GM23338 (cell line): ENCODE data around the gene FMO2. TPM values are rescaled to one million over a fixed set of nuclear protein-coding genes. Genes with fewer than 3 reads are reported as not detected.

ENCODE experiments used
- ATAC-seq: fragments of 200-7000 bp; cut with Tn5 transposase; 3 replicates; pipeline ENCODE4 v1.9.1; 2020
- DNase-seq: peaks from one replicate; pipeline ENCODE4 v3.0.0-alpha.2; 2015; ENCODE audit warnings: low spot score
- H2AFZ ChIP-seq: fragments of 200-600 bp; sonication (generic); 2 replicates; pipeline ENCODE4 v1.8.0; 2016; ENCODE audit warnings: antibody characterized with exemption, mild to moderate bottlenecking, moderate library complexity
- H3F3A ChIP-seq: fragments of 200-600 bp; sonication (generic); replicated peaks from 2 replicates; pipeline ENCODE4 v1.8.0; 2017; ENCODE audit warnings: antibody characterized with exemption, mixed run types, low read depth
- H3K27ac ChIP-seq: fragments of 200-600 bp; sonication (generic); 2 replicates; pipeline ENCODE4 v1.6.1; 2016; ENCODE audit warnings: low read depth
- H3K27me3 ChIP-seq: fragments of 200-600 bp; sonication (generic); 2 replicates; pipeline ENCODE4 v1.8.0; 2016; ENCODE audit warnings: mild to moderate bottlenecking, mixed run types, moderate library complexity; ENCODE audit not compliant: insufficient read depth
- H3K36me3 ChIP-seq: fragments of 200-600 bp; sonication (generic); 2 replicates; pipeline ENCODE4 v1.8.0; 2016; ENCODE audit warnings: mild to moderate bottlenecking; ENCODE audit not compliant: insufficient read depth
- H3K4me1 ChIP-seq: fragments of 200-600 bp; sonication (generic); 2 replicates; pipeline ENCODE4 v1.8.0; 2016; ENCODE audit warnings: mild to moderate bottlenecking, moderate library complexity; ENCODE audit not compliant: insufficient read depth
- H3K4me2 ChIP-seq: fragments of 200-600 bp; sonication (generic); 2 replicates; pipeline ENCODE4 v1.7.1; 2017; ENCODE audit warnings: mixed run types
- H3K4me3 ChIP-seq: fragments of 200-600 bp; sonication (generic); 2 replicates; pipeline ENCODE4 v1.6.1; 2016; ENCODE audit warnings: mixed run types
- H3K79me2 ChIP-seq: fragments of 200-600 bp; sonication (generic); replicated peaks from 2 replicates; pipeline ENCODE4 v1.8.0; 2017; ENCODE audit warnings: mild to moderate bottlenecking; ENCODE audit not compliant: insufficient read depth
- H3K9me2 ChIP-seq: fragments of 200-600 bp; sonication (generic); 2 replicates; pipeline ENCODE4 v1.8.0; 2017; ENCODE audit not compliant: insufficient read depth
- H4K20me1 ChIP-seq: fragments of 200-600 bp; sonication (generic); replicated peaks from 2 replicates; pipeline ENCODE4 v1.8.0; 2017; ENCODE audit warnings: mild to moderate bottlenecking; ENCODE audit not compliant: insufficient read depth
- H3K27ac Mint-ChIP-seq: 2 replicates; pipeline ENCODE4 v1.8.0; 2020; ENCODE audit warnings: inconsistent platforms, mild to moderate bottlenecking, moderate library complexity, mixed read lengths
- H3K27me3 Mint-ChIP-seq: 3 replicates; pipeline ENCODE4 v1.8.0; 2022; ENCODE audit warnings: low read depth, mild to moderate bottlenecking, moderate library complexity, mixed read lengths, inconsistent platforms; ENCODE audit not compliant: insufficient read depth, poor library complexity
- H3K36me3 Mint-ChIP-seq: 3 replicates; pipeline ENCODE4 v1.8.0; 2021; ENCODE audit warnings: low read depth, mild to moderate bottlenecking, inconsistent platforms, moderate library complexity, mixed read lengths
- H3K4me1 Mint-ChIP-seq: 3 replicates; pipeline ENCODE4 v1.8.0; 2020; ENCODE audit warnings: mild to moderate bottlenecking, inconsistent platforms, mixed read lengths
- H3K4me3 Mint-ChIP-seq: 3 replicates; pipeline ENCODE4 v1.8.0; 2021; ENCODE audit warnings: moderate library complexity, mild to moderate bottlenecking, inconsistent platforms, mixed read lengths
- H3K9me3 Mint-ChIP-seq: 3 replicates; pipeline ENCODE4 v1.8.0; 2020; ENCODE audit warnings: moderate library complexity, mild to moderate bottlenecking, inconsistent platforms, mixed read lengths
- EZH2 ChIP-seq: fragments of 200-600 bp; sonication (generic); IDR thresholded peaks from one replicate; pipeline ENCODE4 v1.8.0; 2017; ENCODE audit warnings: antibody characterized with exemption, mild to moderate bottlenecking, low read depth; ENCODE audit not compliant: unreplicated experiment
- NANOG ChIP-seq: IDR thresholded peaks from 2 replicates; pipeline ENCODE4 v1.6.1; 2016; ENCODE audit warnings: antibody characterized with exemption, borderline replicate concordance
- POLR2AphosphoS5 ChIP-seq: IDR thresholded peaks from 2 replicates; pipeline ENCODE4 v1.6.1; 2016; ENCODE audit warnings: antibody characterized with exemption, low read depth
- STAT1 ChIP-seq: IDR thresholded peaks from one replicate; pipeline ENCODE4 v1.6.1; 2016; ENCODE audit warnings: antibody characterized with exemption; ENCODE audit not compliant: unreplicated experiment
- ZNF114 ChIP-seq: fragments of 250-450 bp; sonication (Bioruptor Pico); IDR thresholded peaks from 2 replicates; pipeline ENCODE4 v1.5.0; 2020; ENCODE audit warnings: mild to moderate bottlenecking, moderate library complexity
- ZNF331 ChIP-seq: fragments of 250-450 bp; sonication (Bioruptor Pico); IDR thresholded peaks from 2 replicates; pipeline ENCODE4 v1.5.0; 2020; ENCODE audit warnings: low read depth, mild to moderate bottlenecking, moderate library complexity
- polyA plus RNA-seq: library from polyadenylated mRNA; unstranded; fragments of >200 nt; fragmentation: Nextera tagmentation; extraction: Ambion mirVana; gene quantifications from 2 replicates; pipeline ENCODE4 v1.2.1, GENCODE V29; 2016
- total RNA-seq: library from RNA; depleted of rRNA; stranded (reverse); fragments of >200 nt; shearing (Covaris generic); gene quantifications from 2 replicates; pipeline ENCODE4 v1.2.3, GENCODE V29; 2014
- TF ChIP-seq, protein P1 (sequence below): IDR thresholded peaks from one replicate; pipeline ENCODE4 v1.6.1; 2018; ENCODE audit warnings: antibody characterized with exemption; ENCODE audit not compliant: unreplicated experiment
- TF ChIP-seq, protein P2 (sequence below), 2 experiments: fragments of 200-600 bp in 1 of 2; sonication (generic) in 1 of 2; conservative IDR thresholded peaks; 2 replicates each; pipeline versions ENCODE4 v1.5.1 to v1.6.1; 2016 to 2017; ENCODE audit warnings: antibody characterized with exemption in 2 of 2, low read depth in 2 of 2, mild to moderate bottlenecking in 2 of 2, moderate library complexity in 1 of 2
- TF ChIP-seq, protein P3 (sequence below): fragments of 250-450 bp; sonication (Bioruptor Pico); IDR thresholded peaks from 2 replicates; pipeline ENCODE4 v1.5.0; 2020; ENCODE audit warnings: mild to moderate bottlenecking, moderate library complexity
- TF ChIP-seq, protein P4 (sequence below): IDR thresholded peaks from 2 replicates; pipeline ENCODE4 v1.6.1; 2016; ENCODE audit warnings: antibody characterized with exemption

FMO2 gene
- total and polyA plus RNA-seq, 2 experiments from 2014 or later: 0.31 TPM; not detected in 1

DNA sequence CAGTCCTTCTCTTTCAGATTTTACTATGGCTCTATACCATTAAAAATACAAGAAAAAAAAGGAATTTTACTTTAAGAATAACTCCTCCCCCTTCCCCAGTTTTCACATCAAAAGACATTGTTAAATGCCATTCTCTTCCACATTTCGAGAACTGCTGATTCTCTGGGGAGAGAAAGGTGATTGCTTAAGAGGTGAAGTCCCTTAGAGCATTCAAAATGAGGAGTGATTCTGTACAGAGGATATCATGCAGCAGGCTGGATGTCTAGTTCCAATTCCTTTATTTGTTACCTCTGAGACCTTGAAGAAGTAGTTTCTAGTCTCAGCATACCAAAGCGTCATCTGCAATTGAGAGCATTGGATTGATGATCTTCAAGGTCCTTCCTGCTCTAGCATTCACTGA is 47.5 kb upstream of the FMO2 start:
- H3F3A ChIP-seq: no peaks in the 10 kb centered on the region
- H3K4me2 ChIP-seq: no peak overlapping the region
- no peaks in the 10 kb centered on the region for H3K36me3 ChIP-seq
- H3K9me2 ChIP-seq: no peaks in the 10 kb centered on the region
- no peaks in the 10 kb centered on the region for H3K79me2 ChIP-seq
- Mint-ChIP-seq H3K9me3 (no peaks in the 10 kb centered on the region), H3K27me3 (peaks cover 2% of the 10 kb centered on the region), H3K4me1 (peaks cover 22% of the 10 kb centered on the region; the same call in 2 of the 3 replicates), H3K4me3 (no peak overlapping the region), H3K27ac (no peak overlapping the region), H3K36me3 (no peaks in the 10 kb centered on the region)
- no peaks in the 10 kb centered on the region for H4K20me1 ChIP-seq
- H3K27me3 ChIP-seq: no peaks in the 10 kb centered on the region
- DNase-seq: peak; percentile 22
- no peak overlapping the region for H2AFZ ChIP-seq
- H3K4me1 ChIP-seq: peaks cover 19% of the 10 kb centered on the region
- no peak overlapping the region for H3K4me3 ChIP-seq
- no peak overlapping the region for H3K27ac ChIP-seq
- no peak for ATAC-seq
- no peak for TF ChIP-seq POLR2AphosphoS5

DNA sequence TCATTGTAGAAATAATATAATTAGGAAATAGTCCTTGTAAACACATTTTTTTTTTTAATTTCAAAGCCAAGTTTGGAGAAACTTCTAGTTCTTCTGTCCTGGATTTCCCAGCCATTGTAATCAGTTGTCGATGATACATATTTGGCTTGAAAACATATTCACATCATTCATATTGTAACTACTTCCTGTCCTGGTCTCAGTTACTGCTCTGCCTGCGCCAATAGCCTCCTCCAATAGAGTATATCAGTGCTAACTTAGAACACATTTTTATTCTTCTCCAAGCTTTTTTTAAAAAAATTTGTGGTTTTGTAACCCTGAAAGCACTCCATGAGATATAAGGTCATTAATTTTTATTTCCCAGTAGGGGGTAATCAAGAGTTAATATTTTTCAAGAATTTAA is 46.1 kb upstream of the FMO2 start:
- H3K27me3 Mint-ChIP-seq: peaks cover 2% of the 10 kb centered on the region
- H3K27me3 ChIP-seq: no peaks in the 10 kb centered on the region
- no peak overlapping the region for H3K4me2 ChIP-seq
- no peaks in the 10 kb centered on the region for H3K36me3 Mint-ChIP-seq
- H3K79me2 ChIP-seq: no peaks in the 10 kb centered on the region
- no peaks in the 10 kb centered on the region for H3F3A ChIP-seq
- H3K36me3 ChIP-seq: no peaks in the 10 kb centered on the region
- H4K20me1 ChIP-seq: no peaks in the 10 kb centered on the region
- no peak overlapping the region for H3K27ac ChIP-seq
- H3K27ac Mint-ChIP-seq: no peak overlapping the region
- ATAC-seq (no peak), DNase-seq (no peak)
- no peaks in the 10 kb centered on the region for H3K9me3 Mint-ChIP-seq
- no peak overlapping the region for H3K4me3 ChIP-seq
- H3K4me3 Mint-ChIP-seq: no peak overlapping the region
- H3K9me2 ChIP-seq: no peaks in the 10 kb centered on the region
- H3K4me1 ChIP-seq: peaks cover 21% of the 10 kb centered on the region
- H2AFZ ChIP-seq: no peak overlapping the region
- peaks cover 26% of the 10 kb centered on the region; the same call in 2 of the 3 replicates for H3K4me1 Mint-ChIP-seq
- TF ChIP-seq ZNF114: no peak
- no peak for TF ChIP-seq POLR2AphosphoS5
- no peak for TF ChIP-seq NANOG
- TF ChIP-seq, protein P1, sequence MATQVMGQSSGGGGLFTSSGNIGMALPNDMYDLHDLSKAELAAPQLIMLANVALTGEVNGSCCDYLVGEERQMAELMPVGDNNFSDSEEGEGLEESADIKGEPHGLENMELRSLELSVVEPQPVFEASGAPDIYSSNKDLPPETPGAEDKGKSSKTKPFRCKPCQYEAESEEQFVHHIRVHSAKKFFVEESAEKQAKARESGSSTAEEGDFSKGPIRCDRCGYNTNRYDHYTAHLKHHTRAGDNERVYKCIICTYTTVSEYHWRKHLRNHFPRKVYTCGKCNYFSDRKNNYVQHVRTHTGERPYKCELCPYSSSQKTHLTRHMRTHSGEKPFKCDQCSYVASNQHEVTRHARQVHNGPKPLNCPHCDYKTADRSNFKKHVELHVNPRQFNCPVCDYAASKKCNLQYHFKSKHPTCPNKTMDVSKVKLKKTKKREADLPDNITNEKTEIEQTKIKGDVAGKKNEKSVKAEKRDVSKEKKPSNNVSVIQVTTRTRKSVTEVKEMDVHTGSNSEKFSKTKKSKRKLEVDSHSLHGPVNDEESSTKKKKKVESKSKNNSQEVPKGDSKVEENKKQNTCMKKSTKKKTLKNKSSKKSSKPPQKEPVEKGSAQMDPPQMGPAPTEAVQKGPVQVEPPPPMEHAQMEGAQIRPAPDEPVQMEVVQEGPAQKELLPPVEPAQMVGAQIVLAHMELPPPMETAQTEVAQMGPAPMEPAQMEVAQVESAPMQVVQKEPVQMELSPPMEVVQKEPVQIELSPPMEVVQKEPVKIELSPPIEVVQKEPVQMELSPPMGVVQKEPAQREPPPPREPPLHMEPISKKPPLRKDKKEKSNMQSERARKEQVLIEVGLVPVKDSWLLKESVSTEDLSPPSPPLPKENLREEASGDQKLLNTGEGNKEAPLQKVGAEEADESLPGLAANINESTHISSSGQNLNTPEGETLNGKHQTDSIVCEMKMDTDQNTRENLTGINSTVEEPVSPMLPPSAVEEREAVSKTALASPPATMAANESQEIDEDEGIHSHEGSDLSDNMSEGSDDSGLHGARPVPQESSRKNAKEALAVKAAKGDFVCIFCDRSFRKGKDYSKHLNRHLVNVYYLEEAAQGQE: no peak
- TF ChIP-seq STAT1: no peak
- no peak for TF ChIP-seq EZH2
- TF ChIP-seq, protein P2, sequence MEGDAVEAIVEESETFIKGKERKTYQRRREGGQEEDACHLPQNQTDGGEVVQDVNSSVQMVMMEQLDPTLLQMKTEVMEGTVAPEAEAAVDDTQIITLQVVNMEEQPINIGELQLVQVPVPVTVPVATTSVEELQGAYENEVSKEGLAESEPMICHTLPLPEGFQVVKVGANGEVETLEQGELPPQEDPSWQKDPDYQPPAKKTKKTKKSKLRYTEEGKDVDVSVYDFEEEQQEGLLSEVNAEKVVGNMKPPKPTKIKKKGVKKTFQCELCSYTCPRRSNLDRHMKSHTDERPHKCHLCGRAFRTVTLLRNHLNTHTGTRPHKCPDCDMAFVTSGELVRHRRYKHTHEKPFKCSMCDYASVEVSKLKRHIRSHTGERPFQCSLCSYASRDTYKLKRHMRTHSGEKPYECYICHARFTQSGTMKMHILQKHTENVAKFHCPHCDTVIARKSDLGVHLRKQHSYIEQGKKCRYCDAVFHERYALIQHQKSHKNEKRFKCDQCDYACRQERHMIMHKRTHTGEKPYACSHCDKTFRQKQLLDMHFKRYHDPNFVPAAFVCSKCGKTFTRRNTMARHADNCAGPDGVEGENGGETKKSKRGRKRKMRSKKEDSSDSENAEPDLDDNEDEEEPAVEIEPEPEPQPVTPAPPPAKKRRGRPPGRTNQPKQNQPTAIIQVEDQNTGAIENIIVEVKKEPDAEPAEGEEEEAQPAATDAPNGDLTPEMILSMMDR (conservative IDR thresholded peaks at IDR 0.05; ENCODE audit: low read depth in 2 of 2): no peak
- TF ChIP-seq, protein P3, sequence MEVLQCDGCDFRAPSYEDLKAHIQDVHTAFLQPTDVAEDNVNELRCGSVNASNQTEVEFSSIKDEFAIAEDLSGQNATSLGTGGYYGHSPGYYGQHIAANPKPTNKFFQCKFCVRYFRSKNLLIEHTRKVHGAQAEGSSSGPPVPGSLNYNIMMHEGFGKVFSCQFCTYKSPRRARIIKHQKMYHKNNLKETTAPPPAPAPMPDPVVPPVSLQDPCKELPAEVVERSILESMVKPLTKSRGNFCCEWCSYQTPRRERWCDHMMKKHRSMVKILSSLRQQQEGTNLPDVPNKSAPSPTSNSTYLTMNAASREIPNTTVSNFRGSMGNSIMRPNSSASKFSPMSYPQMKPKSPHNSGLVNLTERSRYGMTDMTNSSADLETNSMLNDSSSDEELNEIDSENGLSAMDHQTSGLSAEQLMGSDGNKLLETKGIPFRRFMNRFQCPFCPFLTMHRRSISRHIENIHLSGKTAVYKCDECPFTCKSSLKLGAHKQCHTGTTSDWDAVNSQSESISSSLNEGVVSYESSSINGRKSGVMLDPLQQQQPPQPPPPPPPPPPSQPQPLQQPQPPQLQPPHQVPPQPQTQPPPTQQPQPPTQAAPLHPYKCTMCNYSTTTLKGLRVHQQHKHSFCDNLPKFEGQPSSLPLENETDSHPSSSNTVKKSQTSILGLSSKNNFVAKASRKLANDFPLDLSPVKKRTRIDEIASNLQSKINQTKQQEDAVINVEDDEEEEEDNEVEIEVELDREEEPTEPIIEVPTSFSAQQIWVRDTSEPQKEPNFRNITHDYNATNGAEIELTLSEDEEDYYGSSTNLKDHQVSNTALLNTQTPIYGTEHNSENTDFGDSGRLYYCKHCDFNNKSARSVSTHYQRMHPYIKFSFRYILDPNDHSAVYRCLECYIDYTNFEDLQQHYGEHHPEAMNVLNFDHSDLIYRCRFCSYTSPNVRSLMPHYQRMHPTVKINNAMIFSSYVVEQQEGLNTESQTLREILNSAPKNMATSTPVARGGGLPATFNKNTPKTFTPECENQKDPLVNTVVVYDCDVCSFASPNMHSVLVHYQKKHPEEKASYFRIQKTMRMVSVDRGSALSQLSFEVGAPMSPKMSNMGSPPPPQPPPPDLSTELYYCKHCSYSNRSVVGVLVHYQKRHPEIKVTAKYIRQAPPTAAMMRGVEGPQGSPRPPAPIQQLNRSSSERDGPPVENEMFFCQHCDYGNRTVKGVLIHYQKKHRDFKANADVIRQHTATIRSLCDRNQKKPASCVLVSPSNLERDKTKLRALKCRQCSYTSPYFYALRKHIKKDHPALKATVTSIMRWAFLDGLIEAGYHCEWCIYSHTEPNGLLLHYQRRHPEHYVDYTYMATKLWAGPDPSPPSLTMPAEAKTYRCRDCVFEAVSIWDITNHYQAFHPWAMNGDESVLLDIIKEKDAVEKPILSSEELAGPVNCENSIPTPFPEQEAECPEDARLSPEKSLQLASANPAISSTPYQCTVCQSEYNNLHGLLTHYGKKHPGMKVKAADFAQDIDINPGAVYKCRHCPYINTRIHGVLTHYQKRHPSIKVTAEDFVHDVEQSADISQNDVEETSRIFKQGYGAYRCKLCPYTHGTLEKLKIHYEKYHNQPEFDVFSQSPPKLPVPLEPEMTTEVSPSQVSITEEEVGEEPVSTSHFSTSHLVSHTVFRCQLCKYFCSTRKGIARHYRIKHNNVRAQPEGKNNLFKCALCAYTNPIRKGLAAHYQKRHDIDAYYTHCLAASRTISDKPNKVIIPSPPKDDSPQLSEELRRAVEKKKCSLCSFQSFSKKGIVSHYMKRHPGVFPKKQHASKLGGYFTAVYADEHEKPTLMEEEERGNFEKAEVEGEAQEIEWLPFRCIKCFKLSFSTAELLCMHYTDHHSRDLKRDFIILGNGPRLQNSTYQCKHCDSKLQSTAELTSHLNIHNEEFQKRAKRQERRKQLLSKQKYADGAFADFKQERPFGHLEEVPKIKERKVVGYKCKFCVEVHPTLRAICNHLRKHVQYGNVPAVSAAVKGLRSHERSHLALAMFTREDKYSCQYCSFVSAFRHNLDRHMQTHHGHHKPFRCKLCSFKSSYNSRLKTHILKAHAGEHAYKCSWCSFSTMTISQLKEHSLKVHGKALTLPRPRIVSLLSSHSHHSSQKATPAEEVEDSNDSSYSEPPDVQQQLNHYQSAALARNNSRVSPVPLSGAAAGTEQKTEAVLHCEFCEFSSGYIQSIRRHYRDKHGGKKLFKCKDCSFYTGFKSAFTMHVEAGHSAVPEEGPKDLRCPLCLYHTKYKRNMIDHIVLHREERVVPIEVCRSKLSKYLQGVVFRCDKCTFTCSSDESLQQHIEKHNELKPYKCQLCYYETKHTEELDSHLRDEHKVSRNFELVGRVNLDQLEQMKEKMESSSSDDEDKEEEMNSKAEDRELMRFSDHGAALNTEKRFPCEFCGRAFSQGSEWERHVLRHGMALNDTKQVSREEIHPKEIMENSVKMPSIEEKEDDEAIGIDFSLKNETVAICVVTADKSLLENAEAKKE: no peak
- TF ChIP-seq, protein P4, sequence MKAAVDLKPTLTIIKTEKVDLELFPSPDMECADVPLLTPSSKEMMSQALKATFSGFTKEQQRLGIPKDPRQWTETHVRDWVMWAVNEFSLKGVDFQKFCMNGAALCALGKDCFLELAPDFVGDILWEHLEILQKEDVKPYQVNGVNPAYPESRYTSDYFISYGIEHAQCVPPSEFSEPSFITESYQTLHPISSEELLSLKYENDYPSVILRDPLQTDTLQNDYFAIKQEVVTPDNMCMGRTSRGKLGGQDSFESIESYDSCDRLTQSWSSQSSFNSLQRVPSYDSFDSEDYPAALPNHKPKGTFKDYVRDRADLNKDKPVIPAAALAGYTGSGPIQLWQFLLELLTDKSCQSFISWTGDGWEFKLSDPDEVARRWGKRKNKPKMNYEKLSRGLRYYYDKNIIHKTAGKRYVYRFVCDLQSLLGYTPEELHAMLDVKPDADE: no peak
- TF ChIP-seq ZNF331: no peak
